Peyer's patch (tissue), 4 donors: Measurements from ENCODE around the gene RAB11FIP5.

Source experiments
- POLR2A ChIP-seq, 2 donors: fragments of 450-650 bp; IDR thresholded peaks; one replicate each; pipeline ENCODE4 v1.5.1; 2017; ENCODE audit warnings: antibody characterized with exemption in 2 of 2, mild to moderate bottlenecking in 2 of 2, moderate library complexity in 2 of 2
- TF ChIP-seq, protein P1 (sequence below), 6 experiments: fragments of 450-650 bp in 4 of 6; fragments of 200-600 bp in 2 of 6; sonication (generic) in 1 of 6; IDR thresholded peaks; one replicate each; pipeline ENCODE4 v1.5.1; 2017 to 2019; ENCODE audit warnings: antibody characterized with exemption in 6 of 6, mild to moderate bottlenecking in 3 of 6, moderate library complexity in 1 of 6

DNA sequence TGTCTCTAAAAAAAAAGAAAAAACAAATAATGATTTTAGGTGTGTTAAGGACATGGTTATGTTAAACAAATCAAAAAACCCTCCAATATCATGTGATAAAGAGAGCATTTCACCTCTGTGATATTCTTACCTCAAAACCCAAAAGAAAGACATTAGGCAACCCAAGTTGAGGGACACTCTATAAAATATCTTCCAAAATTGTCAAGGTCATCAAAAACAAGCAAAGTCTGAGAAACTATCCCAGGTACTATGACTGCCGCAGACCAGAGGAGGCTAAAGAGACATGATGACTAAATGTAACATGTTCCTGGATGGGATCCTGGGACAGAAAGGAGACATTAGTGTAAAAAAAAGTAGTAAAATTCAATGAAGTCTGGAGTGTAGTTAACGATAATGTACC, 45.7 kb downstream of the RAB11FIP5 start:
- TF ChIP-seq, protein P1, sequence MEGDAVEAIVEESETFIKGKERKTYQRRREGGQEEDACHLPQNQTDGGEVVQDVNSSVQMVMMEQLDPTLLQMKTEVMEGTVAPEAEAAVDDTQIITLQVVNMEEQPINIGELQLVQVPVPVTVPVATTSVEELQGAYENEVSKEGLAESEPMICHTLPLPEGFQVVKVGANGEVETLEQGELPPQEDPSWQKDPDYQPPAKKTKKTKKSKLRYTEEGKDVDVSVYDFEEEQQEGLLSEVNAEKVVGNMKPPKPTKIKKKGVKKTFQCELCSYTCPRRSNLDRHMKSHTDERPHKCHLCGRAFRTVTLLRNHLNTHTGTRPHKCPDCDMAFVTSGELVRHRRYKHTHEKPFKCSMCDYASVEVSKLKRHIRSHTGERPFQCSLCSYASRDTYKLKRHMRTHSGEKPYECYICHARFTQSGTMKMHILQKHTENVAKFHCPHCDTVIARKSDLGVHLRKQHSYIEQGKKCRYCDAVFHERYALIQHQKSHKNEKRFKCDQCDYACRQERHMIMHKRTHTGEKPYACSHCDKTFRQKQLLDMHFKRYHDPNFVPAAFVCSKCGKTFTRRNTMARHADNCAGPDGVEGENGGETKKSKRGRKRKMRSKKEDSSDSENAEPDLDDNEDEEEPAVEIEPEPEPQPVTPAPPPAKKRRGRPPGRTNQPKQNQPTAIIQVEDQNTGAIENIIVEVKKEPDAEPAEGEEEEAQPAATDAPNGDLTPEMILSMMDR (IDR thresholded peaks at IDR 0.05): no peak
- no peak for TF ChIP-seq POLR2A (IDR thresholded peaks at IDR 0.05)
